ENCODE results near the gene DISC1. TPM values are rescaled to one million over a fixed set of nuclear protein-coding genes. Genes with fewer than 3 reads are reported as not detected.

The DISC1 gene
- total RNA-seq, 2 experiments from 2014 or later, result 9.8 to 11.2 TPM

DNA sequence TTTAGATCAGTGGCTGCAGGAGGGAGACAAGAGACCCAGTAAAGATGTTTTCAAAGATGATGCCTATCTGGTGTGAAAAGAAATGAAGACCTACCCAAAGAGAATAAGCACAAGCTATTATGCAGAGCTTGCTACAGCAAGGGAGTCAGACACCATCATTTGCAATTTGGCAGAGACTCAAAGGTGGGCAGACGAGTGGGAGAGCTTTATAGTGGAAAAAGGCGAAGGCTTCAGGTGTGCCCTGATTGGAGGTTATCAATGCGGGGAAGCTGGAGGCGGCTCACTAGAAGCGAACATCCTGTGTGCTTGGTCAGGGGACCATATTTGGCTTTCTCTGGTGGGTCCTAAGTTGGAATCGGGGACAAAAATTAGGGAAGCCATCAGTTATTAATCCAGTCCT is 183.8 kb downstream of the DISC1 start:
- Mint-ChIP-seq H3K4me3 (no peak overlapping the region), H3K36me3 (peaks cover 7% of the 10 kb centered on the region), H3K27me3 (no peaks in the 10 kb centered on the region), H3K27ac (no peak overlapping the region), H3K4me1 (no peaks in the 10 kb centered on the region), H3K9me3 (no peaks in the 10 kb centered on the region)
- ATAC-seq (ENCODE audit: low read depth) (no peak), DNase-seq (no peak)
- POLR2A ChIA-PET, result no interaction called here

DNA sequence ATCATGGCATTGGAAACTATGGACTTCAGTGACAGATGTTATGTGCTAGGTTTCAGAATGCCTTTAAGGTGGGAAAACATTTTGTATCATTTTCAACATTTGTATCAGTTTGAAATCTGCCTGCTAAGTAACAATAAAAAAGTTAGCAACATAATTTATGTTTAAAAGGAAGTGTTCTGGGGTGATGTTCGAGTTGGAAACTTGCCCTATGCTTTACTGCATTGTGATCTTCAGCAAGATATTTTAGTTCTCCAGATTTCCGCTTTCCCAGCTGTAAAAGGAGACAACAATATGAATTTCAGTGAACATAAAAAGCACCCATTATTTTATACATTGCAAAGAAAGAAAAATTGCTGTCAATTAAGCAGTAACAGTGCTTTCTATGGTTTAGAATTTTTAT is 187.4 kb downstream of the DISC1 start:
- DNase-seq (no peak), ATAC-seq (ENCODE audit: low read depth) (no peak)
- no peak overlapping the region for H3K4me3 Mint-ChIP-seq
- H3K4me1 Mint-ChIP-seq, result no peaks in the 10 kb centered on the region
- H3K36me3 Mint-ChIP-seq, result peaks cover 14% of the 10 kb centered on the region
- H3K27me3 Mint-ChIP-seq, result no peaks in the 10 kb centered on the region
- POLR2A ChIA-PET, result no interaction called here
- no peak overlapping the region for H3K27ac Mint-ChIP-seq
- no peaks in the 10 kb centered on the region for H3K9me3 Mint-ChIP-seq

DNA sequence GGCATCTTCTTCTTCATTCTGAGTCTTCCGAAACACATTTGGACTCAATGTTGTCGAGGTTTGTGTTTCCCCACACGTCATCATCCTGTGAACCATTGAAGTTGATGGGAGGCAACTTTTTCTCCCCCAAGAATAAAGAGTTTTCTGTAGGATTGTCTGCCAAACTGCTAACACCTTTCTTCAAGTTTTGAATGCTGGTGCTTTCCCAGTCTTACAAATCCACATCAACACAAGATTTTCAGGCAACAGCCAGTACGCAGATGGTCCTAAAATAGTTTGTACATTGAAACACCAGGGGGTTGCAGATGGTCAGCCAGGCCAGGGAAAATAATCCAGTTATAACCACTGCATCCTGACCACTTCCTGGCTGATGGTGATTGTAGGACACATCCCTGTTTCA is 187.9 kb downstream of the DISC1 start:
- Mint-ChIP-seq H3K4me1 (no peaks in the 10 kb centered on the region), H3K4me3 (no peak overlapping the region), H3K36me3 (peaks cover 14% of the 10 kb centered on the region), H3K9me3 (no peaks in the 10 kb centered on the region), H3K27ac (no peak overlapping the region), H3K27me3 (no peaks in the 10 kb centered on the region)
- no peak for ATAC-seq (ENCODE audit: low read depth)
- POLR2A ChIA-PET, result no interaction called here
- DNase-seq, result no peak

DNA sequence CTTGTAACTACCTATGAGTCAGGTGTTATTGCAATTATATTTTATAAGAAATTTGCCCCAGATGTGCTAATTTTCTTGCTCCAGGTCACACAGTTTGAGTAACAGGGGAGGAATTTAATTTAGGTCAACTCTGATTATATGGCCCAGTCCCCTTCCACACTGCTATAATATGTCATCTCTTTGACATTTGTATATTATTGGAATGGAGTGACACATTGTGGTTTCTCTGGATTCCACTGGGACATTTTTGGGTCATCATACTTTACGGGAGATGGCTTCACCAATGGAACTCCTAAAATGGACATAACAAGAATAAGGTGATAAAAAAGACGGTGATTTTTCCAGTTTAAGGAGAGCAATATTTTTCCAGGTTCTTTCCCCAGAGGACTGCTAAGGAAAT is 191.2 kb downstream of the DISC1 start:
- no peaks in the 10 kb centered on the region for H3K9me3 Mint-ChIP-seq
- POLR2A ChIA-PET, result no interaction called here
- no peaks in the 10 kb centered on the region for H3K4me1 Mint-ChIP-seq
- H3K27me3 Mint-ChIP-seq, result no peaks in the 10 kb centered on the region
- DNase-seq (no peak), ATAC-seq (ENCODE audit: low read depth) (no peak)
- H3K27ac Mint-ChIP-seq, result no peak overlapping the region
- H3K4me3 Mint-ChIP-seq, result no peak overlapping the region
- H3K36me3 Mint-ChIP-seq, result peaks cover 12% of the 10 kb centered on the region

DNA sequence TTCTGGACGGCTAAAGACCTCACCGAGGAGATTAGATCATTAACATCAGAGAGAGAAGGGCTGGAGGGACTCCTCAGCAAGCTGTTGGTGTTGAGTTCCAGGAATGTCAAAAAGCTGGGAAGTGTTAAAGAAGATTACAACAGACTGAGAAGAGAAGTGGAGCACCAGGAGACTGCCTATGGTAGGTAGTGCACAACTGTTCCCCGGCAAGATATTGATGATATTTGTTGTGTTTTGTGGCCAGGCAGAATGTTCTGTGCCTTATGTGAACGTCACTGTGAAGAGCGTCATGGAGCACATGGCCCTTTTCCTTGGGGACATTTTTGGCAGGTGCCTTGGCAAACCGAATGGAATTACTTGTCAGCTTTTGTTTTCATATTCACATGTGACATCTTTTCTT is 191.7 kb downstream of the DISC1 start:
- POLR2A ChIA-PET, result no interaction called here
- ATAC-seq (ENCODE audit: low read depth), result no peak
- no peak for DNase-seq
- Mint-ChIP-seq H3K27ac (no peak overlapping the region), H3K27me3 (no peaks in the 10 kb centered on the region), H3K4me1 (no peaks in the 10 kb centered on the region), H3K4me3 (no peak overlapping the region), H3K36me3 (peaks cover 12% of the 10 kb centered on the region), H3K9me3 (no peaks in the 10 kb centered on the region)

DNA sequence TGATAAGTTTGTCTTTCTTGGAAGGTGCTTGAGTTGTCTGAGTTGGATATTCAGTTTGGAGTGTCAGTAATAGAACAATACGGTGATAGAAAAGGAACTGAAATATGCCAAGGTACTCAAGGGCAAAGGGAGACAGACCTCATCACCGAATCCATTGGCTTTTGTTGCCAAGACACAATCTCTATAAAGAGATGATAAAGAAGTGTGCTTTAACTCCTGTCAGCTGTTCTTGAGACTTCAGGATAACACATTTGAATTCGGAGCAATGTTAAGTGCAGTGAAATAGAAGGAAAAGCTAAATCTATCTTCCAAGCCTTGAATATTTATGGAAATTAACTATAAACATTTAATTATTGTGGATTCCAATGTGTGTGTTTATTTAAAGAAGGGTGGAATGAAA is 194.7 kb downstream of the DISC1 start:
- Mint-ChIP-seq H3K4me3 (no peak overlapping the region), H3K9me3 (no peaks in the 10 kb centered on the region), H3K36me3 (peaks cover 15% of the 10 kb centered on the region), H3K27ac (no peak overlapping the region), H3K27me3 (no peaks in the 10 kb centered on the region), H3K4me1 (no peaks in the 10 kb centered on the region)
- POLR2A ChIA-PET, result no interaction called here
- ATAC-seq (ENCODE audit: low read depth), result no peak
- no peak for DNase-seq

DNA sequence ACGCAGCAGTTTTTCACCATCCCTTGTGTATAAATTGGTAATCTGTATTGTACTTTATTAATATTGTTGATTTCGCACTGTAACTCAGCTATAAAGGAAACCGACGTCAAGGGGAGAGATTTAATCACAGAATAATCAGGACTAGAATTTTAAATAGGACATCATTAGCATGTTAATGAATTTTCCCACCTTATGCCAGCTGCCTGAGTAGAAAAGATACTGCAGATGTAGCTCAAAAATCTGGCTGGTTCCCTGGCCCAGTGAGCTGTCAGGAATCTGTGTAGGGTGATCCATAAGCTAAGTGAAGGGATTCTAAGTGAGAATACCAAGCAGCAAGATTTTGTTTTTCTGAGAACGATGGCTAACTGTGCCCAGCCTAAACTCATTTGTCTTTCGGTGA is 195.5 kb downstream of the DISC1 start:
- H3K27ac Mint-ChIP-seq, result no peak overlapping the region
- no peak overlapping the region for H3K4me3 Mint-ChIP-seq
- no peaks in the 10 kb centered on the region for H3K27me3 Mint-ChIP-seq
- ATAC-seq (ENCODE audit: low read depth), result no peak
- no peaks in the 10 kb centered on the region for H3K4me1 Mint-ChIP-seq
- DNase-seq, result no peak
- H3K9me3 Mint-ChIP-seq, result no peaks in the 10 kb centered on the region
- peaks cover 14% of the 10 kb centered on the region for H3K36me3 Mint-ChIP-seq
- POLR2A ChIA-PET, result no interaction called here

DNA sequence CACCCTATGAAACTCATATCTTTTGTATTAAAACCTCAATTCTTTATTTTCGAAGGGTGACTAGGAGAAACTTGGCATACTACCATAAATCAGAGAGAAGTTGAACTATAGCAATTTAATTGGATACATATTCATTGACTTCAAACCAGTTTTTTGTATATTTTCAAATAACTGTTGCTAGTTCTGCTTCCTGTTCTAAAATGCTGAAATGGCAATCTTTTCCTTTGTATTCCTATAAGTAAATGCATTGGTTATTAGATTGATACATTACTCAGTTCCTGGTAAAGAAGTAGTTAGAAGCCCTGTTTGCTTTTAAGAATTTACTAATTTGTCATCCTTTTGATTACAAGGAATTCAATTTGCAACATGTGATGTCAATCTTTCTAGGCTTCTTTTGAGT is 200.0 kb downstream of the DISC1 start:
- H3K4me3 Mint-ChIP-seq, result no peak overlapping the region
- no peaks in the 10 kb centered on the region for H3K9me3 Mint-ChIP-seq
- ATAC-seq (ENCODE audit: low read depth), result no peak
- no peak overlapping the region for H3K27ac Mint-ChIP-seq
- no peak for DNase-seq
- H3K4me1 Mint-ChIP-seq, result no peaks in the 10 kb centered on the region
- no peaks in the 10 kb centered on the region for H3K27me3 Mint-ChIP-seq
- POLR2A ChIA-PET, result no interaction called here
- peaks cover 6% of the 10 kb centered on the region for H3K36me3 Mint-ChIP-seq

DNA sequence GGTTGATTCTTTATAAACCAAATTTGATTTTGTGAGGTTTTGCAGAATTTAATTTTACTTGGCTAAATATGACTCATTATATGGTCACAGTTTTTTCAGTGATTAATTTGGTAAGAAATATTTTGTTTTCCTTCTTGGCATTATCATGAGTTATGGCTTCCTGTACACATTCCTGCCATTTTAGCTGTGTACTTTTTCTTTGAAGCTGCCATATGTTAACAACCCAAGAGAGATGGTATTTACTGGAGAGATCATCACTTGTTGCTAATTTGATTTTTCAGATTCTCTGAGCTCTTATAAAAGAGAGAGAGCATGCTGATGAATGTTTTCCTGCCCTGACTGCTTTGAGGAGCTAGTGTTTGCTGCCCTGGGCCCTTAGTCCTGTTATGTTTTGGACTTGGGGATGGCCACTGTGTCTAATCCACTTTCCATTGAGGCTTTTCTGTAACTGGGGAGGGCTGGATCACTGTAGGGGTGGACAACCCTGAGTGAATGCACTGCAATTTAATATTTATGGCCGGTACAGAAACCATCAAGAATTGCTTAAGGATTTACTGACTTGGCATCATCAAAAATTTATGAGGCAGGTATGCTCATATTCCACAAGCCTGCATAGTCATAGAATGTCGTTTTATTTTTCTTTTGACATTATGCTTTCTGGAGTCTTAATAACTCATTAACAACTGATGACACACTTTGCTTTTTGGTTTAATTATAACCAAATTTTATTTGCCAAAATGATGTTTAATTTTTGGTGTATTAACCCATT is 200.9 kb downstream of the DISC1 start:
- POLR2A ChIA-PET, result no interaction called here
- Mint-ChIP-seq H3K9me3 (no peaks in the 10 kb centered on the region), H3K36me3 (peaks cover 6% of the 10 kb centered on the region), H3K27ac (no peak overlapping the region), H3K27me3 (no peaks in the 10 kb centered on the region), H3K4me1 (no peaks in the 10 kb centered on the region), H3K4me3 (no peak overlapping the region)
- no peak for ATAC-seq (ENCODE audit: low read depth)
- no peak for DNase-seq

DNA sequence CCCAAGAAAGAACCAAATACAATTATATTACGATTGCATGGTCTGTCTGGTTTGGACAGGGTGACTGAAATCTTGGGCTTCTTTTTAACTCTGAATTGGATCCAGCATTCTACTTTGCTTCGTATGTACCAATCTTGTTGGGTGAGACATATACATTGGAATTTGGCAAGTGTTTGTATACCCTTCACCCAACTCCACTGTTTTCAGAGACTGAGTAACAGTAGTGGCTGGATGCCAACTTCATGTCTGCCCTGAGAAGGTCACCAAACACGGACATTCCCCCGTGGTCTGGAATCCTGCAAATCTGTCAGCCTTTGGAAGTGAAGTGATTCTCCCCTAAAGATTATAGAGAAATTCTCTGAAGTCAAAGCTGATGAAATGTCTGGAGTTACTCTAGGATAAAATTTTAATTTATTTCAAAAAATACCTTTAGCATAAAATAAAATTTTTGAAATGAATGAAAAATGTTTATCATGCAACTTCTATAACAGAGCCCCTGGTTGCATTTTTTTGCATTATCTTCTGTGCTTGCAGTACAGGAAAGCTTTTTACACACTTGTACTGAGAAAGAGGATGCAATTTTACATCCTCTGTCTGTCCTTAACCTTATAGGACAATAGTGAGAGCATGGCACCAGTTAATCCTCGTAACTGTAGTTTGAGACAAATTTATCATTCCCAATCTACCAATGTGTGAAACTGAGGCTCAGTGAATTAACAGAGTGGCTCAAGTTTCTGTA is 201.8 kb downstream of the DISC1 start:
- ATAC-seq (ENCODE audit: low read depth), result no peak
- Mint-ChIP-seq H3K9me3 (no peaks in the 10 kb centered on the region), H3K27me3 (no peaks in the 10 kb centered on the region)

DNA sequence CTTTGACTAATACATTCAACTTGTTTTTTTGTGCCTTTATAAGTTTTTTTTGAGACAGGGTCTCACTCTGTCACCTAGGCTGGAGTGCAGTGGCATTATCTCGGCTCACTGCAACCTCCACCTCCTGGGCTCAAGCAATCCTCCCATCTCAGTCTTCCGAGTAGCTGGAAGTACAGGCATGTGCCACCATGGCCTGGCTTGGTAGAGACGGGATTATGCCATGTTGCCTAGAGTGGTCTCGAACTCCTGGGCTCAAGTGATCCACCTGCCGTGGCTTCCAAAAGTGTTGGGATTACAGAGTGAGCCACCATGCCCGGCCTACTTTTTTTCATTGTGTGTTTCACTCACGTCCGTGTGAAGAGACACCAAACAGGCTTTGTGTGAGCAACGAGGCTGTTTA is 202.7 kb downstream of the DISC1 start:
- DNase-seq (no peak), ATAC-seq (ENCODE audit: low read depth) (no peak)
- Mint-ChIP-seq H3K4me3 (no peak overlapping the region), H3K27ac (no peak overlapping the region), H3K27me3 (no peaks in the 10 kb centered on the region), H3K9me3 (no peaks in the 10 kb centered on the region), H3K36me3 (peaks cover 6% of the 10 kb centered on the region), H3K4me1 (no peaks in the 10 kb centered on the region)
- POLR2A ChIA-PET, result no interaction called here

More for the DNA sequence above, 201.8 kb downstream of the DISC1 start:
- Mint-ChIP-seq H3K4me3 (no peak overlapping the region), H3K4me1 (no peaks in the 10 kb centered on the region), H3K36me3 (peaks cover 6% of the 10 kb centered on the region), H3K27ac (no peak overlapping the region)
- no peak for DNase-seq
- POLR2A ChIA-PET, result no interaction called here

DNA sequence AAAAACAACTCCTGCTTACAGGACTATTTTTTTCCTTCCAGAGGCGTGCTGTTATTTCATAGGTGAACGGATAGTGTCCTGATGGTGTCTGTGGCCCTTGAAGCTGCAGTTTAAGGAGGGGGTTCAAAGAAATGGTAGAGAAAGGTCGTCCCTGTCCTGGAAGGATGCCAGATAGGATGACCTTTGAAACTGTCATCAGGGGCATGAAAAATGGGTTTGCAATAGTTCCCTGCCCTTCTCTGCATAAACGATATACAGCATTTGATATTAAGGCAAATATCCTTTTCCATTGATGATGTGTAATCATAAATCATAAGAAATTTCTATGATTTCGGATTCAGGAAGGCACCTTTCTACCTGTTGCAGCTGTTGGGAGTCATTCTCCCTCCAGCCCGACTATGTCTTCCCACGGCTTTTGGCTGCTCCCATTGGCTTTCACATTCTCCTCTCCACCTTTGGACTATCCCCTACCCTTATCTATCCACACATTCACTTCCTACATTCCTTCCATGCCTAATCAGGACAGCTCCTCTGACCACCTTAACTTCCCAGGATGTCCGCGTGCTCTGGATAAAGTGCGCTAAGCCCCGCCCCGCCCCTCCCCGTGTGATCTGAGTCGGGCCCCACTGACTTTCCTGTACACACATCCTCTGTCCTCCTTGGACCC is 209.8 kb downstream of the DISC1 start:
- no peak overlapping the region for H3K4me3 Mint-ChIP-seq
- H3K36me3 Mint-ChIP-seq, result no peaks in the 10 kb centered on the region
- DNase-seq, result no peak

DNA sequence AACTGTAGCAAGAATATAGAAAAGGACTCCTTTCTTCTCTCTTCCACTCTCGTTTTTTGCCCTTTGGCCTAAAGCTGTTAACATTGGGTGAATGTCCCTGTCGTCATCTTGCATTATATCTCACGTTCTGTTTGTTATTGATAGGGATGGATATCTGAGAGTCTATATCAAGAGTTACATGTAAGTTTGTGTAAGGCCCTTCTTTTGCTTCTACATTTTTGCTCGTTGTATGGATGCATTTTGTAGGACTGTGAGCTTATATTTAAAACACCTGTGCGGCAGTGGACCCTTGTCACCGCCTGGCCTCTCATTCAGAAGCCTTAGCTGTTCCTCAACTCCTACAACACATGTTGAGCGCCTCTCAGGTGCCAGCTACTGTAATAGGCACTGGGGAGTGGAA is 211.9 kb downstream of the DISC1 start:
- H3K4me1 Mint-ChIP-seq, result no peaks in the 10 kb centered on the region
- no peaks in the 10 kb centered on the region for H3K36me3 Mint-ChIP-seq
- no peak overlapping the region for H3K27ac Mint-ChIP-seq
- POLR2A ChIA-PET, result no interaction called here
- DNase-seq (no peak), ATAC-seq (ENCODE audit: low read depth) (no peak)
- H3K27me3 Mint-ChIP-seq, result no peaks in the 10 kb centered on the region
- H3K9me3 Mint-ChIP-seq, result no peaks in the 10 kb centered on the region
- no peak overlapping the region for H3K4me3 Mint-ChIP-seq

More for the DNA sequence above, 209.8 kb downstream of the DISC1 start:
- H3K27me3 Mint-ChIP-seq, result no peaks in the 10 kb centered on the region
- H3K9me3 Mint-ChIP-seq, result no peaks in the 10 kb centered on the region
- no peak for ATAC-seq (ENCODE audit: low read depth)
- H3K27ac Mint-ChIP-seq, result no peak overlapping the region
- POLR2A ChIA-PET, result no interaction called here
- no peaks in the 10 kb centered on the region for H3K4me1 Mint-ChIP-seq

DNA sequence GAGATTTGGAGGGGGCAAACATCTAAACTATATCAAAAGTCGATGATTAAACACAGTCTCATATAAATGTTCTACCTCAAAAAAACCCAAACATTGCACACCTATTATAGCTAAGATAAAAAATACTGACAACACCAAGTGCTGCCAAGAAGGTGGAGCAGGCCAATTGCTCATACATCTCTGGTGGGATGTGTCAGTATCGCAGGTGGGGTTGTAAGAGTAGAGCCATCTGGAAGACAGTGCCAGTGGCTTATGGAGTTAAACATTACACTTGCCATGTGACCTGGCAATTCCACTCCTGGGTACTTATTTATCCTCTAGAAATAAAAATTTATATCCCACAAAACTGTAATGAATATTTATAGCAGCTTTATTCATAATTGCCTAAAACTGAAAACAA is 213.4 kb downstream of the DISC1 start:
- Mint-ChIP-seq H3K4me3 (no peak overlapping the region), H3K27me3 (no peaks in the 10 kb centered on the region), H3K27ac (no peak overlapping the region), H3K36me3 (no peaks in the 10 kb centered on the region), H3K4me1 (peaks cover 5% of the 10 kb centered on the region), H3K9me3 (no peaks in the 10 kb centered on the region)
- ATAC-seq (ENCODE audit: low read depth), result no peak
- POLR2A ChIA-PET, result no interaction called here
- no peak for DNase-seq
